K562 (cell line): ENCODE results near the gene ITSN1. TPM values are rescaled to one million over a fixed set of nuclear protein-coding genes. Genes with fewer than 3 reads are reported as not detected.
"Not testable (repeated sequence)": the region's sequence is repeated elsewhere in the genome, so short reads cannot be mapped to it uniquely, and the experiment has no call there.

ENCODE experiments used
- ATAC-seq: fragments of 200-7000 bp; cut with Tn5 transposase; 3 replicates; pipeline ENCODE4 v1.9.1; 2020; ENCODE audit warnings: moderate library complexity
- BruUV-seq: library from RNA; stranded (reverse); fragments of 400-500 nt; replicated peaks from 2 replicates; lab custom pipeline; 2021; lab: Mats Ljungman, UMichigan
- CTCF ChIA-PET: fragments of 300-600 bp; formaldehyde crosslinking; extraction: SDS; loops from one replicate; lab custom pipeline; 2021; ENCODE audit warnings: low intra/inter-chr PET ratio; lab: Yijun Ruan, JAX
- POLR2A ChIA-PET: fragments of 300-600, 350-650 bp; sonication (Branson Sonifier 250); formaldehyde crosslinking; extraction: SDS; loops from one replicate; lab custom pipeline; 2021; ENCODE audit warnings: antibody characterized with exemption, inconsistent platforms; lab: Yijun Ruan, JAX
- DNase-seq, 4 experiments: peaks; one replicate each; pipeline versions ENCODE4 v3.0.0 to v3.0.0-alpha.2; 2011 to 2018; ENCODE audit warnings: low spot score in 3 of 4, mixed read lengths in 3 of 4; ENCODE audit errors: extremely low read depth in 1 of 4
- FAIRE-seq: peaks from 2 replicates; lab custom pipeline; 2011; peaks lifted over from hg19 to GRCh38; lab: Jason Lieb, UNC
- H2AFZ ChIP-seq: 2 replicates; pipeline ENCODE4 v1.6.0; 2011; ENCODE audit warnings: low read depth, low read length, control low read depth, inconsistent platforms
- H3K27ac ChIP-seq: fragments of 200-600 bp; 3 replicates; pipeline ENCODE4 v1.8.0; 2011; ENCODE audit warnings: low read depth, mild to moderate bottlenecking, control low read depth, inconsistent platforms, low read length, moderate library complexity, mixed read lengths; ENCODE audit errors: extremely low read depth
- H3K27me3 ChIP-seq, 2 experiments: fragments of 300-600 bp in 1 of 2; 2 replicates in 1 of 2; 3 replicates in 1 of 2; pipeline versions ENCODE4 v1.6.0 to v1.8.0; 2011; ENCODE audit warnings: inconsistent platforms in 2 of 2, low read length in 2 of 2, mild to moderate bottlenecking in 1 of 2, mixed read lengths in 1 of 2, moderate library complexity in 1 of 2; ENCODE audit not compliant: control insufficient read depth in 2 of 2, insufficient read depth in 2 of 2
- H3K36me3 ChIP-seq: fragments of 300-600 bp; 3 replicates; pipeline ENCODE4 v1.8.0; 2011; ENCODE audit warnings: mild to moderate bottlenecking, low read length, inconsistent platforms; ENCODE audit not compliant: control insufficient read depth, insufficient read depth
- H3K4me1 ChIP-seq, 2 experiments: fragments of 200-600 bp in 1 of 2; replicated peaks in 1 of 2; 2 replicates in 1 of 2; 3 replicates in 1 of 2; pipeline versions ENCODE4 v1.5.1 to v1.8.0; 2011; ENCODE audit warnings: inconsistent platforms in 2 of 2, low read length in 2 of 2, mild to moderate bottlenecking in 1 of 2, mixed read lengths in 1 of 2, moderate library complexity in 1 of 2; ENCODE audit not compliant: control insufficient read depth in 2 of 2, insufficient read depth in 2 of 2
- H3K4me2 ChIP-seq: 2 replicates; pipeline ENCODE4 v1.6.1; 2011; ENCODE audit warnings: low read length, control low read depth, inconsistent platforms, mixed read lengths; ENCODE audit not compliant: insufficient read depth
- H3K4me3 ChIP-seq: fragments of 200-600 bp; sonication (generic), shearing (Covaris generic); 2 replicates; pipeline ENCODE4 v1.5.1; 2016; ENCODE audit warnings: control low read depth, inconsistent platforms
- H3K79me2 ChIP-seq: fragments of 200-600 bp; 3 replicates; pipeline ENCODE4 v1.8.0; 2011; ENCODE audit warnings: low read length, inconsistent platforms; ENCODE audit not compliant: control insufficient read depth, insufficient read depth
- H3K9ac ChIP-seq, 2 experiments: 2 replicates each; pipeline versions ENCODE4 v1.6.0 to v1.6.1; 2011; ENCODE audit warnings: low read depth in 2 of 2, low read length in 2 of 2, control low read depth in 1 of 2, inconsistent platforms in 1 of 2, mild to moderate bottlenecking in 1 of 2, mixed read lengths in 1 of 2; ENCODE audit not compliant: insufficient read depth in 1 of 2
- H3K9me1 ChIP-seq: one replicate; pipeline ENCODE4 v1.6.0; 2011; ENCODE audit warnings: inconsistent platforms, mild to moderate bottlenecking, low read length, moderate library complexity; ENCODE audit not compliant: control insufficient read depth, insufficient read depth
- H3K9me3 ChIP-seq: replicated peaks from 2 replicates; pipeline ENCODE4 v1.5.1; 2011; ENCODE audit warnings: low read depth, low read length, inconsistent platforms; ENCODE audit not compliant: control insufficient read depth, insufficient read depth
- H4K20me1 ChIP-seq: replicated peaks from 2 replicates; pipeline ENCODE4 v1.6.1; 2011; ENCODE audit warnings: low read length, inconsistent platforms, mixed read lengths; ENCODE audit not compliant: control insufficient read depth, insufficient read depth
- BDP1 ChIP-seq: IDR thresholded peaks from 3 replicates; pipeline ENCODE4 v1.6.1; 2011; ENCODE audit not compliant: insufficient read length, insufficient read depth
- CC2D1A ChIP-seq: fragments of 450-650 bp; IDR thresholded peaks from 2 replicates; pipeline ENCODE4 v1.6.1; 2017; ENCODE audit warnings: mild to moderate bottlenecking
- CCNT2 ChIP-seq: IDR thresholded peaks from 2 replicates; pipeline ENCODE4 v1.6.1; 2011; ENCODE audit warnings: borderline replicate concordance, low read depth, mild to moderate bottlenecking, moderate library complexity, mixed read lengths, low read length; ENCODE audit not compliant: insufficient read length; ENCODE audit errors: extremely low read depth
- FOXA3 ChIP-seq, 2 experiments: fragments of 450-650 bp in 1 of 2; sonication (generic) in 1 of 2; formaldehyde crosslinking; IDR thresholded peaks in 1 of 2; conservative IDR thresholded peaks in 1 of 2; 2 replicates each; pipeline versions ENCODE4 v1.4.0 to v1.8.0; 2020 to 2022; ENCODE audit warnings: mild to moderate bottlenecking in 2 of 2, missing genetic modification reagents in 1 of 2
- FOXJ2 ChIP-seq: fragments of 200-800 bp; sonication (Bioruptor generic); IDR thresholded peaks from 2 replicates; pipeline ENCODE4 v1.6.1; 2016; ENCODE audit warnings: missing genetic modification characterization, missing compliant biosample characterization
- GABPB1 ChIP-seq: sonication (generic); formaldehyde crosslinking; IDR thresholded peaks from 2 replicates; pipeline ENCODE4 v1.8.0; 2022; ENCODE audit warnings: mild to moderate bottlenecking, missing genetic modification reagents
- NEUROD1 ChIP-seq: fragments of 150-350 bp; IDR thresholded peaks from 2 replicates; pipeline ENCODE4 v1.6.1; 2014; ENCODE audit warnings: borderline replicate concordance, low read length, low read depth; ENCODE audit not compliant: partially characterized antibody
- RB1 ChIP-seq: fragments of 450-650 bp; IDR thresholded peaks from 2 replicates; pipeline ENCODE4 v1.6.1; 2017; ENCODE audit warnings: low read depth, mild to moderate bottlenecking
- RBM25 ChIP-seq: fragments of 200-400 bp; formaldehyde crosslinking; IDR thresholded peaks from 2 replicates; pipeline ENCODE4 v1.6.1; 2018; ENCODE audit warnings: low read length, low read depth, moderate library complexity; ENCODE audit not compliant: severe bottlenecking
- TCFL5 ChIP-seq: fragments of 250-450 bp; sonication (Bioruptor Pico); conservative IDR thresholded peaks from 2 replicates; pipeline ENCODE4 v1.6.1; 2021; ENCODE audit warnings: mild to moderate bottlenecking, moderate library complexity, matching md5 sums
- ZNF146 ChIP-seq: IDR thresholded peaks from one replicate; pipeline ENCODE4 v1.6.1; 2018; ENCODE audit warnings: missing compliant biosample characterization; ENCODE audit not compliant: unreplicated experiment
- ZNF830 ChIP-seq: fragments of 250-450 bp; sonication (Bioruptor Pico); IDR thresholded peaks from 2 replicates; pipeline ENCODE4 v1.5.0; 2021; ENCODE audit warnings: mild to moderate bottlenecking
- WGBS: fragments of 100-300 bp; shearing (Covaris generic); methylation state at CpG from one replicate; pipeline ENCODE4 v1.1.6; 2016; ENCODE audit warnings: low coverage, mixed read lengths; ENCODE audit not compliant: insufficient coverage; ENCODE audit errors: missing lambda C conversion rate; 5-methylcytosine and 5-hydroxymethylcytosine counted together
- in situ Hi-C: fragments of 300-500 bp; cut with MboI; formaldehyde crosslinking; loops from 4 replicates; pipeline ENCODE4 v1.15.0; 2018; ENCODE audit warnings: inconsistent platforms, mixed read lengths
- intact Hi-C: fragments of 100-400 bp; cut with micrococcal nuclease; formaldehyde crosslinking; loops from 2 replicates; pipeline ENCODE4 v1.14.2; 2022
- polyA plus RNA-seq, 8 experiments: library from polyadenylated mRNA; depleted of rRNA in 4 of 8; stranded (reverse) in 5 of 8; unstranded in 3 of 8; fragments of >200 nt; fragmentation: Nextera tagmentation in 2 of 8; fragmentation: Illumina TruSeq in 1 of 8; extraction: Ambion mirVana in 2 of 8; extraction: Trizol in 1 of 8; gene quantifications; 2 replicates each; pipeline versions ENCODE4 v1.2.1 to v1.2.3, GENCODE V29; 2011 to 2014; ENCODE audit warnings: inconsistent platforms in 1 of 8, missing spikeins in 1 of 8
- total RNA-seq, 7 experiments: library from RNA; depleted of rRNA in 6 of 7; stranded (reverse); fragments of >200 nt in 6 of 7; fragmentation: Illumina TruSeq in 2 of 7; extraction: Trizol in 2 of 7; gene quantifications; 2 replicates each; pipeline versions ENCODE4 v1.2.1 to v1.2.3, GENCODE V29; 2011 to 2021; ENCODE audit warnings: low replicate concordance in 1 of 7
- TF ChIP-seq, protein P1 (sequence below): fragments of 450-650 bp; IDR thresholded peaks from 2 replicates; pipeline ENCODE4 v1.6.1; 2016

Gene ITSN1
- total and polyA plus RNA-seq, 9 of the 15 experiments (the other 6 are each of a cell fraction or from before 2014, with no cell fraction given), result 1.1 to 12.6 (median 4.8) TPM

DNA sequence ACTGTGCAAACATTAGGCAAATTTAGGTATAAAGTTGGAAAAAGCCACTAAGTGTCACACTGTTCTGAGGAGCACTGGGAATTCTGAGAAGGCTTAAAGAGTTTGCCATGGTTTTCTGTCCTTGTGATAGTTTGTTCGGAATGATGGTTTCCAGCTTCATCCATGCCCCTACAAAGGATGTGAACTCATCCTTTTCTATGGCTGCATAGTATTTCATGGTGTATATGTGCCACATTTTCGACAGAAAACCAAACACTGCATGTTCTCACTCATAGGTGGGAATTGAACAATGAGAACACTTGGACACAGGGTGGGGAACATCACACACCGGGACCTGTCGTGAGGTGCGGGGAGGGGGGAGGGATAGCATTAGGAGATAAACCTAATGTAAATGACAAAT is 34.4 kb downstream of the ITSN1 start:
- ATAC-seq, H2AFZ ChIP-seq, H4K20me1 ChIP-seq, H3K79me2 ChIP-seq, H3K9ac ChIP-seq, CTCF ChIA-PET, H3K9me3 ChIP-seq: not testable (repeated sequence)
- 14% methylated on average over 2 of the region's 5 CpGs for WGBS
- TF ChIP-seq RBM25, result peak; percentile 10
- TF ChIP-seq ZNF146 (CRISPR knock-in tag), result peak; percentile 73
- TF ChIP-seq, all 486 proteins: peak for 2; not testable (repeated sequence) for 484
- in situ Hi-C loops, H3K36me3 ChIP-seq, H3K4me1 ChIP-seq, POLR2A ChIA-PET, DNase-seq, intact Hi-C loops, H3K4me3 ChIP-seq, H3K27ac ChIP-seq, H3K4me2 ChIP-seq, H3K9me1 ChIP-seq, FAIRE-seq, H3K27me3 ChIP-seq, BruUV-seq: not testable (repeated sequence)

DNA sequence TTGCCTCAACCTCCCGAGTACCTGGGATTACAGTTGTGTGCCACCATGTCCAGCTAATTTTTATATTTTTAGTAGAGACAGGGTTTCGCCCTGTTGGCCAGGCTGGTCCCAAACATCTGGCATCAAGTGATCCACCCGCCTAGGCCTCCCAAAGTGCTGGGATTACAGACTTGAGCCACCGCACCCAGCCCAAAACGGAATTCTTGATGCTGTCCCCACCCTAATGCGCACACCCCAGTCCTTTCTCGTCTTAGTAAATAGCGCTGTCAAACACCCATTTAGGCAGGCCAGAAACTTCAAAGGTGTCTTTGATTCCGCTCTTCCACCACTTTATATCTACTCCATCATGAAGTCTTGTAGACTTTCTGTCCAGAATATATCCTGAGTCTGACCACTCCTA is 35.1 kb downstream of the ITSN1 start:
- POLR2A ChIA-PET, result no interaction called here
- 27% methylated on average over 9 of the region's 9 CpGs for WGBS
- no TSS peak for BruUV-seq
- TF ChIP-seq ZNF830 (CRISPR knock-in tag) (no peak), TCFL5 (no peak), FOXA3 (CRISPR knock-in tag; conservative IDR thresholded peaks at IDR 0.05 in 1 of 2, IDR thresholded peaks at IDR 0.05 in 1 of 2) (no peak), BDP1 (no peak), NEUROD1 (no peak), RB1 (no peak), GABPB1 (CRISPR knock-in tag) (no peak), CC2D1A (no peak), FOXJ2 (tag) (no peak), CCNT2 (no peak)
- TF ChIP-seq, protein P1, sequence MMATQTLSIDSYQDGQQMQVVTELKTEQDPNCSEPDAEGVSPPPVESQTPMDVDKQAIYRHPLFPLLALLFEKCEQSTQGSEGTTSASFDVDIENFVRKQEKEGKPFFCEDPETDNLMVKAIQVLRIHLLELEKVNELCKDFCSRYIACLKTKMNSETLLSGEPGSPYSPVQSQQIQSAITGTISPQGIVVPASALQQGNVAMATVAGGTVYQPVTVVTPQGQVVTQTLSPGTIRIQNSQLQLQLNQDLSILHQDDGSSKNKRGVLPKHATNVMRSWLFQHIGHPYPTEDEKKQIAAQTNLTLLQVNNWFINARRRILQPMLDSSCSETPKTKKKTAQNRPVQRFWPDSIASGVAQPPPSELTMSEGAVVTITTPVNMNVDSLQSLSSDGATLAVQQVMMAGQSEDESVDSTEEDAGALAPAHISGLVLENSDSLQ, result no peak

More for the DNA sequence above, 35.1 kb downstream of the ITSN1 start:
- CTCF ChIA-PET, result no interaction called here
- DNase-seq, result no peak
- Histone ChIP-seq H3K79me2 (no peaks in the 10 kb centered on the region), H3K4me1 (no peaks in the 10 kb centered on the region), H3K27ac (no peak overlapping the region), H3K27me3 (peaks cover 6% of the 10 kb centered on the region in 2 experiments; a peak in 3 of 5 replicates), H3K9me3 (no peaks in the 10 kb centered on the region), H3K9me1 (no peaks in the 10 kb centered on the region), H3K4me2 (no peak overlapping the region), H3K9ac (no peak overlapping the region), H3K4me3 (no peak overlapping the region), H3K36me3 (no peaks in the 10 kb centered on the region), H4K20me1 (no peaks in the 10 kb centered on the region), H2AFZ (no peak overlapping the region)
- FAIRE-seq, result no peak
- no peak; the same call in 2 of the 3 replicates for ATAC-seq
- in situ Hi-C loops, result no loop called here
- intact Hi-C loops, result no loop called here
